Measurements from ENCODE around the gene RASGRP3. TPM values are rescaled to one million over a fixed set of nuclear protein-coding genes. Genes with fewer than 3 reads are reported as not detected.

RASGRP3 gene
- total RNA-seq, 2 experiments from 2014 or later: 15.2 to 22.9 TPM

DNA sequence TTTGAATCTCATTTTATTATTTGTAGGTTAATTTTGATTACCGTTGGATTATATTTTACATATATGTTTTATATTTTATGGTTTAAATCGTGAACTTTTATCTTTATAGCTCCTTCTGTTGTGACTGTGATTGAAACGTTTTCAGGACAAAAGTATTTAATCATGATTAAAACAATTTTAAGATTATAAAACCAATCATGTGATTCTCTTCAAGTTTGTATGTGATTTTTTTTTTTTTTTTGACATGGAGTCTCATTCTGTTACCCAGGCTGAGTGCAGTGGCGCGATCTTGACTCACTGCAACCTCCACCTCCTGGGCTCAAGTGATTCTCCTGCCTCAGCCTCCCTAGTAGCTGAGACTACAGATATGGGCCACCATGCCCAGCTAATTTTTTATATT, 7.2 kb upstream of the RASGRP3 start:
- CTCF ChIA-PET: interaction anchor here (1.0 kb wide), 1 partner anchor 22 kb away, joined by 3 read pairs; no protein-coding TSS in a partner anchor
- ATAC-seq: no peak

DNA sequence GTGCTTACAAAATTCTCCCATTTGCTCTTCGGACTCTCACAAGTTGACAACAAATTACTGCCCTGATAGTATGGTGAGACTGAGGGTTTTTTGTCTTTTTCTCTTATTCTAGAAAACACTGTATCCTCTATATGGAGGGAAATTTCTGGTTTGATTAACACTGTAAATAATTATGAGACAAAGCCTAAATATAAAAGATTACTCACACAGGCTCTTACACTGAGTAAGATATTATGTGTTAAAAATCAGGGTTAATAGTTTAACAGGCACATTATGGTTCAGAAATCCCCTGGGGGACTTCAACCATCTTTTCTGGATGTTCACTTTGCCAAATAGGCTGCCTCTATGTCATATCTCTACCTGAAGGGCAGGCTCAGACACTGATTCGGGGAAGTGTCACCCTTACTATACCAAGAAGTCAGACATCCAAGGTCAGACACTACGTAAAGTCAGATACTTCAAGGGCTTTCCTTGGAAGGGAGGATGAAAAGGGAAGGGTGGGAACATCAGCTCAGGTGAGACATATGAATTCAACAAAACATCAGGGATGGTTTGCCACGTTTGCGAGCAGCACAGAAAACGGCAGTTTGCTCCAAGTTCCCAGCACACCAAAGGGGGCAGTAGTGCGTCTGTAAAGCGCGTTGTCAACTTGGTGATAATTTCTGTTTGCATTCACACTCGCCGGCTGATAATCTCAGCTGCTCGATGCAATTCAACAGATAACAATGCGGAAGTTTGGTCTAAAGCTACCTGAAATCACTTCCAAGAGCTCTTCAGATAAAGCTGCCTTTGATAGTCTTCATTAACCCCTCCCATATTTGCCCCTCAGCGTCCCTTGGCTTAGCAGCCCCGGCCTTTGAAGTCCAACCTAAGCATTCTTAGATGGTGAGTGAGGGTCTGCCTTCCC, 972 bp upstream of the RASGRP3 start:
- DNase-seq (peak; percentile 91), ATAC-seq (peak; percentile 78)
- H3K36me3 Mint-ChIP-seq: peaks cover 11% of the 10 kb centered on the region
- peaks cover 5% of the 10 kb centered on the region for H3K27me3 Mint-ChIP-seq
- peaks cover 32% of the 10 kb centered on the region for H3K4me1 Mint-ChIP-seq
- H3K9me3 Mint-ChIP-seq (ENCODE audit: low read depth): no peaks in the 10 kb centered on the region
- CTCF ChIA-PET: interaction anchor here (0.8 to 3.2 kb wide), 16 partner anchors 9 to 175 kb away, joined by 3 to 46 read pairs (median 4); partner anchors contain the start of gene FAM98A
- H3K27ac Mint-ChIP-seq: peak overlapping the region; percentile 99
- H3K4me3 Mint-ChIP-seq: peak overlapping the region; percentile 91

More for the DNA sequence above, 7.2 kb upstream of the RASGRP3 start:
- peaks cover 5% of the 10 kb centered on the region for H3K27me3 Mint-ChIP-seq
- peaks cover 1% of the 10 kb centered on the region for H3K36me3 Mint-ChIP-seq
- H3K4me1 Mint-ChIP-seq: no peaks in the 10 kb centered on the region
- DNase-seq: no peak
- no peaks in the 10 kb centered on the region for H3K9me3 Mint-ChIP-seq (ENCODE audit: low read depth)
- no peak overlapping the region for H3K27ac Mint-ChIP-seq
- H3K4me3 Mint-ChIP-seq: no peak overlapping the region

DNA sequence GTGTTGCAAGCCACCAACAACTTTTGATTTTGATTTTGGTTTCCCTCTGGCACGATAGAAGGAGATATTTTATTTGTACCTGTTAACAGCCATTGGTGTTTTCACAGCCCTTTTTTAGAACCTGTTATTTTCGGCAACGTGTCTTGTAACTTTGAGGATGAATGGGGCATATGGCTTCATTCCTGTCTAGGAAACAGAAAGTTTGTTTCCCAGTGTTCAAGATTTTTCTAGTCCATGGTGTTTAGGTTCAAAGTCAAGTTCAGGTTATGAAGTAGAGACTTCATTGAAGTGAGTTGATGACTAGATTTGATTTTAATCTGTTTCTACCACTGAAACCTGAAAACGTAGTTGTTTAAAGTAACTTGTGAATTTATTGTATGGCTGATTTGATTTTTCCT, 343 bp downstream of the RASGRP3 start:
- Mint-ChIP-seq H3K27ac (peak overlapping the region; percentile 99), H3K27me3 (peaks cover 5% of the 10 kb centered on the region), H3K36me3 (peaks cover 19% of the 10 kb centered on the region), H3K9me3 (ENCODE audit: low read depth) (no peaks in the 10 kb centered on the region), H3K4me1 (peaks cover 33% of the 10 kb centered on the region), H3K4me3 (peak overlapping the region; percentile 91)
- CTCF ChIA-PET: interaction anchor here (1.2 to 3.2 kb wide), 7 partner anchors 10 to 122 kb away, joined by 3 to 46 read pairs (median 10); partner anchors contain the start of gene FAM98A
- ATAC-seq (no peak), DNase-seq (no peak)

DNA sequence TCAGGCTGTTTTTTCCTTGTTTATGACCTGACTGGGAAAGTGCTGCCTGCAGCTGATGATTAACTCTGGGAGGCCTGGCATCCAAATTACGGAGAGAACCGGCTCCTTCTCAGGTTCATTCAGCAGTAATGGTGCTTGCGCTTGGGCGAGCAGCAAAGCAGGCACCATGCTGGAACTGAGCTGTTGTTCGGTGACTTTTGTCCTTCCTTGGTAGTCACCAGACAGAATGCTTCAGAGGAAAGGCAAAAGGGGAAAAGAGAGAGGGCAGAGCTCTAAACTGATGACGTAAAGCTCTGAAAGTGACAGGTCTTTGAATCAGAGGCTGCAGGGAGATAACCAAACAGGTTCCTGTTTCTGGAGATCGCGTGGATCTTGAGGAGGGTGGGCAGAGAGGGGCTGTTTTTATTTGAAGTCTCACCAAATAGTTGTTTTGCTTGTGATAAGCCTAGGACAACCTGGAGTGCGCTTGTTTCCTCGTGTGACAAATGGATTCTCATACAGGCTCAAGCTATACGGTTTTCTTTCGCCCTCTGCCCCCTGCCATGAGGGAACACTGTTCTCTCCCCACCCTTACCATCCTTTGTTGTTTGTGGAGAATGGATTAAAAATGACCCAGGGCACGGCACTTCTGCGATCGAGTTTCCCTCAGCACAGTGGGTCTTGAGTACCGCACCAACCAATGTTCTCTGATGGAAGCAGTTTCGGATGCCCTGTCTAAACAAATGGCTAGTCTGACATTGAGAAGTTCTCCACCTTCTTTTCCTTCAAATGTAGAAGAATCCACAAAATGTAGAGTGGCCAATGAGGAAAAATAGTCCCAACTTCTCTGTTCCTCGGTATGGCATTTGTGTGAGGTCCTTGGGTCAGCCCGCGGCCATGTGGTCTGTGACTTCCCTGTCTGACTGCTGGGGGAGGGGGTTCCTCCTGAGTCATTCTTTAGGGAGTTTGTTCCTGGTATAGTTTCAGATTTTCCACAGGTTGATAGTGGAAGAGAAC, 1.3 kb downstream of the RASGRP3 start:
- Mint-ChIP-seq H3K27me3 (no peaks in the 10 kb centered on the region), H3K9me3 (ENCODE audit: low read depth) (no peaks in the 10 kb centered on the region), H3K4me3 (peak overlapping the region; percentile 91), H3K27ac (peak overlapping the region; percentile 99), H3K36me3 (peaks cover 24% of the 10 kb centered on the region), H3K4me1 (peaks cover 33% of the 10 kb centered on the region)
- ATAC-seq: no peak
- DNase-seq: peak; percentile 45
- CTCF ChIA-PET: interaction anchor here (1.2 to 3.2 kb wide), 4 partner anchors 11 to 105 kb away, joined by 3 to 46 read pairs (median 12); no protein-coding TSS in a partner anchor

DNA sequence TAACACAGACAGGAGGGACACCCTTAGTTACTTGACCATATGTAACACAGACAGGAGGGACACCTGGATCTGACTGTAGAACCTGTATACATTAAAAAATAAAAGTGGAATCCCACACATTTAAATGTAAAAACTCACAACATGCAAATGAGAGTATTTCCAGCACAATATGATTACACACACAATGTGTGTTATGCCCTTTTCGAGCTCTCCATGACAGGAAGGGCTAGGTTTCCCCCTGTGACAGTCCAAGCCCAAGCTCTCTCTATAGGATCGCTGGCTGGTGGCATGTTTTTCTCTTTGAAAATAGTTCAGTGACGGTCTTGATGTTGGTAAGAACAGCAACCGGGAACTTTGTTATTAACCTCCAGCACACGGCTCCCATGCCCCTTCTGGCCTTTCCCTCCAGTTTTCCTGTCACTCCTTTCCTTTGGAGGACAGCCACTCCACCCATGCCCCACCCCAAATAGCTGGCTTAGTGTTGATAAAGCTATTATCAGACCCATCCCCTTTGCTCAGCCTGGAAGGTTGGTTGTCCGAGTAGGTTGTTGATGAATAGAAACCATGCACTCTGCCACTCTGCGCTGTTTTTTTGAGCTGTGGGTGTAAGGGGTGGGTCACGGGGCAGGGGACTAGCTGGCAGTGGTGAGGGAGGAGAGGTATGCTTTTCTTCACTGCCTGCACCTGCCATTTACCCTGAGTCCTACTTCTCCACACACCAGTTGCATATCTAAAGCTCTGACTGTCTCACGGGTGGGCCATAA, 2.7 kb downstream of the RASGRP3 start:
- H3K4me1 Mint-ChIP-seq: peaks cover 42% of the 10 kb centered on the region
- H3K36me3 Mint-ChIP-seq: peaks cover 32% of the 10 kb centered on the region
- H3K27ac Mint-ChIP-seq: no peak overlapping the region
- H3K9me3 Mint-ChIP-seq (ENCODE audit: low read depth): no peaks in the 10 kb centered on the region
- H3K4me3 Mint-ChIP-seq: no peak overlapping the region
- no peaks in the 10 kb centered on the region for H3K27me3 Mint-ChIP-seq
- ATAC-seq (no peak), DNase-seq (no peak)
- CTCF ChIA-PET: interaction anchor here (1.0 to 1.2 kb wide), 2 partner anchors 15 to 104 kb away, joined by 3 to 6 read pairs; no protein-coding TSS in a partner anchor

DNA sequence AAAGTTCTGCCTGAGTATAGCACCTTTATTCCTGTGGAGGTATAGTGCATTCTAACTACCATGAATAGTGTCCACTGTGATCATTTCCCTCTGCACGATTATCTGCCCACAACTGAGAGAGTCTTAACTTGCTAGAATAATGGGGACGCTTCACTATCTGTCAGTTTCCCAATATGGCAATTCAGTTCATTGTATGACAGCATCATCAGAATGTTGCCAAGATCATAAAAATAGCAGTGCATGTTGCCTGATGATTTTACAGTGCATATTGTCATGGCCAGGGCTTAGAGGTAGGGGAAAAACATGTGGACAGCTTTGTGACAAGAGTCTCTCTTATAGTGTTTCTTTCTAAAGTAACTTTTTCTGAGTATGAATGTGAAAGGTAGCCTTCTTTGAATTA, 6.1 kb downstream of the RASGRP3 start:
- H3K27ac Mint-ChIP-seq: no peak overlapping the region
- H3K36me3 Mint-ChIP-seq: peaks cover 54% of the 10 kb centered on the region
- CTCF ChIA-PET: no interaction called here
- H3K27me3 Mint-ChIP-seq: no peaks in the 10 kb centered on the region
- peaks cover 8% of the 10 kb centered on the region for H3K9me3 Mint-ChIP-seq (ENCODE audit: low read depth)
- no peak for ATAC-seq
- peaks cover 42% of the 10 kb centered on the region for H3K4me1 Mint-ChIP-seq
- H3K4me3 Mint-ChIP-seq: no peak overlapping the region
- no peak for DNase-seq

DNA sequence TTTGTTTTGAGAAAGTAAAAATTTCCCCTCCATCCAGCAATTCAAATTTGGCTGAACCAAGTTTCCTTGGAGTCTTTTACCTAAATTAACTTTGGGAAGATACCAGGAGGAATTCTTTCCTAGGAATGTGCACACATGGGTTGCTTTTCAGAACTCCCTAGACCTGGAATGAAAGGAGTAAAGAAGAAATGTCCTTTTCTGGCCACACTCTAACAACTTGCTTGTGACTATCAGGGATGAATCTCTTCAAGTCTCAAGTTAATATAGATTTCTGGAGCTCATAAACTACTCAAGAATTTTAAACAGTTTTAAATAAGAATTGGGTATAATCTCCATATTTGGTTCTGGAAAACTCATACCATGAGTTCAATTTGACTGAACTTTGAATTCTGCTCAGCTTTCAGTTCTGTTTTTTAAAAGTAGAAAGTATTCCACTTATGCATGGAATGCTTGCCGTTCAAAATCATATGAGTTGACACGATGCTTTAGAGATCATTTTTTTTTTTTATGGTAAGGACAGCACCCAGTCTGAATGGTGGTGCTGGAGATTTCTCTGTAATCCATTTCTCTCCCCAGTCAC, 7.7 kb downstream of the RASGRP3 start:
- no peak for DNase-seq
- H3K4me3 Mint-ChIP-seq: no peak overlapping the region
- H3K27ac Mint-ChIP-seq: no peak overlapping the region
- CTCF ChIA-PET: no interaction called here
- peaks cover 59% of the 10 kb centered on the region for H3K36me3 Mint-ChIP-seq
- no peak for ATAC-seq
- H3K4me1 Mint-ChIP-seq: peaks cover 47% of the 10 kb centered on the region
- H3K27me3 Mint-ChIP-seq: no peaks in the 10 kb centered on the region
- H3K9me3 Mint-ChIP-seq (ENCODE audit: low read depth): peaks cover 8% of the 10 kb centered on the region

DNA sequence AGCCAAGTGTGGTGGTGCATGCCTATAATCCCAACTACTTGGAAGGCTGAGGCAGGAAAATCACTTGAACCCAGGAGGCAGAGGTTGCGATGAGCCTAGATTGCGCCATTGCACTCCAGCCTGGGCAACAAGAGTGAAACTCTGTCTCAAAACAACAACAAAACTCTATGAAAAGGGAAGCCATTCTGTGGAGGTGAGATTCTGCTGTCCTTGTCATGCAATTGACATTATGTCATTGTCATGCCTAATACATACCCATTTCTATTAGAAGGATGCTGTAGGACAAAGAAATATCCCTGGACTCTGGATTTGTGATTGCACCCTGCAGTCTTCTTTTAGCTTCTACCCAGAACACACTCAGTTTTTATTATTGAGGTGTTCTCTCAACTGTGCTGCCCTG, 8.6 kb downstream of the RASGRP3 start:
- peaks cover 44% of the 10 kb centered on the region for H3K4me1 Mint-ChIP-seq
- ATAC-seq: no peak
- H3K36me3 Mint-ChIP-seq: peaks cover 58% of the 10 kb centered on the region
- peaks cover 8% of the 10 kb centered on the region for H3K9me3 Mint-ChIP-seq (ENCODE audit: low read depth)
- no peak overlapping the region for H3K4me3 Mint-ChIP-seq
- CTCF ChIA-PET: no interaction called here
- no peak for DNase-seq
- H3K27me3 Mint-ChIP-seq: no peaks in the 10 kb centered on the region
- H3K27ac Mint-ChIP-seq: no peak overlapping the region

DNA sequence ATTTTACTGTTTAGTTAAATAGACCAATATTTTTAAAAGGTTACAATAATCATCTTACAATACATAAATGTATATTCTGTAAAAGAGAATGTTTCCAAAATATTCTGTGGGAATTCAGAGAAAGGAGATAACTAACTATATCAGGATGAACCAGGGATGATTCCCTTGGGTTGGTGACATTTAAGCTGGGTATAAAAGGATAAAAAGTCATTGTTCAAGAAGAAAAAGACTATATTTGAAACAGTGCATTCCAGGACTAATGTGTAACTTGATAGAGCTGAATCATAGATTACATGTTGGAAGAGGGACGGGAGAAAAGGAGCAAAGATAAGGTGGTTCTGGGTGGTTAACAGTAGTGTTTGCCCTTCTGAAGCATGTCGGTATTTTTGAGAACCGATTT, 10.1 kb downstream of the RASGRP3 start:
- Mint-ChIP-seq H3K4me1 (peaks cover 43% of the 10 kb centered on the region), H3K9me3 (ENCODE audit: low read depth) (peaks cover 8% of the 10 kb centered on the region), H3K36me3 (peaks cover 56% of the 10 kb centered on the region), H3K27me3 (no peaks in the 10 kb centered on the region), H3K4me3 (no peak overlapping the region), H3K27ac (no peak overlapping the region)
- no peak for ATAC-seq
- no peak for DNase-seq
- CTCF ChIA-PET: no interaction called here

DNA sequence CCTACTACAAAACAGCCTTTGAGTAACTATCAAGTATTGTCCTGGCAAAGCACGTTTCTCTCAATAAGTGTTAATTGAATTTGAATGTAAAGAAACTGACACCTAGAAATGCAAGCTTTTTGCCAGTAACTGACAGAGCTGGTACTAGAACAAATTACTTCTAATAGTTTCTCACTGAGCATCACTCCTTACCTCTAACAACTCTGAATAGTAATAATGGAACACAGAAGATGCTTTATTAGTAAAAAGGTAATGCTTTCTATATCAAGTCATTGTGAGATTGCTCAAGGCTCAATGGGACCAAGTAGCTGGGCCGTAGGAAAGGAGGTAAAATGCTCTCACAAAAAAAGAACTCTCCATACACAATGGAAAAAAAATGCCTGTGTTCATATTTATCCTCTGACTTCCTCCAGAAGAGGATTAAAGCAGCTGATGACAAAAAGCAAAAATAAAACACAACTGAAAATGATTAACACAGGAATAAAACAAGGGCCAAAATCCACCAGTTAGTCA, 11.8 kb downstream of the RASGRP3 start:
- Mint-ChIP-seq H3K27ac (peak overlapping the region; percentile 86), H3K27me3 (no peaks in the 10 kb centered on the region), H3K4me3 (peak overlapping the region; percentile 52), H3K4me1 (peaks cover 45% of the 10 kb centered on the region), H3K9me3 (ENCODE audit: low read depth) (peaks cover 8% of the 10 kb centered on the region), H3K36me3 (peaks cover 55% of the 10 kb centered on the region)
- ATAC-seq (peak; percentile 67), DNase-seq (no peak)
- CTCF ChIA-PET: interaction anchor here (1.2 to 1.6 kb wide), 2 partner anchors 12 to 111 kb away, joined by 3 to 7 read pairs; partner anchors contain the start of genes FAM98A and RASGRP3

DNA sequence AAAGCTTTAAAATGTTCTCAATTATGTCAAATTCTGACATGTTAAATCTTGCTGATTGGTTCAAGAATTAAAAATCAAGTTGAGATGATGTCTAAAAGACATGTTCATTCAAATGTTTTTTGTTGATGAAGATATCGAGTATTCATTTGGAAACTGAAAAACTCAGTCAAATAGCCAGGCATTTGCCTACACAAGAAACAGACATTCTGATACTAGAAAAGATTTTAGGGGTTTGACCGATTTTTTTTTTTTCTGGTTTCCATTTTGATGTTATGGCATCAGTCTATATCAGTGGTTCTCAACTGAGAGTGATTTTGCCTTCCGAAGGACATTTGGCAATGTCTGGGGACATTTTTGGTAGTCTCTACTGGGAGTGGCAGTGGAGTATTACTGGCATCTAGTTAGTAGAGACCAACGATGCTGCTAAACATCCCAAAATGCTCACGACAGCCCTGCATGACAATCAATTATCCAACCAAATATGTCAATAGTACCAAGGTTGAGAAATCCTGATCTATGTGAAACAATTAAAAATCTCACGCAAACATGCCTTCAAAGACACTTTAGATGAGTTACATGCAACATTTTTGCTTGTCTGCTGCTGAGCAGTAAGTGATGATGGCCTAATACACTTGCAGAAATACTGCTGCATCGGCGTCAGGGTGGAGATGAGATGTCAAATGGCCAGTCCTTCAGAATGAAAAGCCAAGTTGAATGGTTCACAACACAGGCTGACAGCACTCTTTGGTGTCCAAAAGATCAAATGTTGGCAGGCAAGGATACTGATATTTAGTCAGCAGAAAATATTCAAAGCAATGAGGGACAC, 12.5 kb downstream of the RASGRP3 start:
- Mint-ChIP-seq H3K27ac (peak overlapping the region; percentile 86), H3K36me3 (peaks cover 52% of the 10 kb centered on the region), H3K27me3 (no peaks in the 10 kb centered on the region), H3K9me3 (ENCODE audit: low read depth) (peaks cover 8% of the 10 kb centered on the region), H3K4me3 (peak overlapping the region; percentile 52), H3K4me1 (peaks cover 46% of the 10 kb centered on the region)
- DNase-seq: no peak
- CTCF ChIA-PET: interaction anchor here (1.3 to 1.6 kb wide), 2 partner anchors 13 kb away, joined by 4 to 7 read pairs; partner anchors contain the start of gene RASGRP3
- ATAC-seq: peak; percentile 65

Measured in activated CD8-positive, alpha-beta memory T cell treated with anti-CD3 and anti-CD28 coated beads, Interleukin-2, amount 10 ng/mL, durations not matched to agents 7 days and 5 days (primary cell).